HG02798 (cell line): ENCODE results near the gene CHD1.
A peak's percentile ranks its signal among the peaks of the same experiment; 100 is the strongest.

Experiments used
- ATAC-seq: cut with Tn5 transposase; IDR thresholded peaks from one replicate; pipeline ENCODE4 v1.9.1; 2021; ENCODE audit warnings: mild to moderate bottlenecking; ENCODE audit not compliant: unreplicated experiment, poor library complexity

Gene CHD1

GRCh38 chr5:98936948-98937715 lies 8.3 kb upstream of the CHD1 start:
- ATAC-seq: no peak

GRCh38 chr5:98935206-98935605 lies 6.4 kb upstream of the CHD1 start:
- ATAC-seq: no peak

GRCh38 chr5:98934546-98934945 lies 5.7 kb upstream of the CHD1 start:
- no peak for ATAC-seq

GRCh38 chr5:98933445-98934072 lies 4.8 kb upstream of the CHD1 start:
- peak; percentile 14 for ATAC-seq

- no peak for ATAC-seq
Observed at GRCh38 chr5:98930972-98931762, 2.4 kb upstream of the CHD1 start.

GRCh38 chr5:98929710-98930298 lies 997 bp upstream of the CHD1 start:
- ATAC-seq: peak; percentile 70

GRCh38 chr5:98927989-98928872 lies 576 bp downstream of the CHD1 start:
- peak; percentile 34 for ATAC-seq

GRCh38 chr5:98927242-98927988 lies 1.4 kb downstream of the CHD1 start:
- ATAC-seq: peak; percentile 16

- no peak for ATAC-seq
Observed at GRCh38 chr5:98923966-98924365, 4.8 kb downstream of the CHD1 start.

GRCh38 chr5:98921947-98922505 lies 6.8 kb downstream of the CHD1 start:
- ATAC-seq: no peak

- ATAC-seq: peak; percentile 46
Observed at GRCh38 chr5:98917433-98917832, 11.4 kb downstream of the CHD1 start.

GRCh38 chr5:98916540-98916939 lies 12.3 kb downstream of the CHD1 start:
- ATAC-seq: no peak

GRCh38 chr5:98913911-98914310 lies 14.9 kb downstream of the CHD1 start:
- no peak for ATAC-seq

GRCh38 chr5:98911280-98912040 lies 17.3 kb downstream of the CHD1 start:
- no peak for ATAC-seq

GRCh38 chr5:98909363-98909762 lies 19.4 kb downstream of the CHD1 start:
- no peak for ATAC-seq

- ATAC-seq: no peak
Observed at GRCh38 chr5:98907951-98908350, 20.9 kb downstream of the CHD1 start.

GRCh38 chr5:98906756-98907355 lies 22.0 kb downstream of the CHD1 start:
- no peak for ATAC-seq
